GM12874 (cell line): ENCODE measurements around the gene RIMKLB.

Source experiments
- CTCF ChIP-seq: IDR thresholded peaks from 2 replicates; pipeline ENCODE4 v1.5.1; 2011; ENCODE audit warnings: low read depth, mild to moderate bottlenecking, control low read depth, low read length, moderate library complexity; ENCODE audit not compliant: insufficient read depth

Gene RIMKLB

GRCh38 chr12:8770499-8770898 is 72.7 kb downstream of the RIMKLB start:
- TF ChIP-seq CTCF: no peak

- TF ChIP-seq CTCF: no peak
These were observed 73.3 kb downstream of the RIMKLB start for GRCh38 chr12:8771072-8771471.

- TF ChIP-seq CTCF: no peak
These were observed 75.7 kb downstream of the RIMKLB start for GRCh38 chr12:8773461-8773860.

GRCh38 chr12:8779281-8779680 is 81.5 kb downstream of the RIMKLB start:
- no peak for TF ChIP-seq CTCF

- no peak for TF ChIP-seq CTCF
These were observed 82.1 kb downstream of the RIMKLB start for GRCh38 chr12:8779862-8780261.

- TF ChIP-seq CTCF: 0 out of 2 replicates have a peak, but pooled peaks have one; percentile 6
These were observed 82.6 kb downstream of the RIMKLB start for GRCh38 chr12:8780389-8780788.

- no peak for TF ChIP-seq CTCF
These were observed 83.8 kb downstream of the RIMKLB start for GRCh38 chr12:8781381-8782127.
